Body of pancreas (tissue), 4 donors: Measurements from ENCODE around the gene LCP1. TPM values are rescaled to one million over a fixed set of nuclear protein-coding genes. Genes with fewer than 3 reads are reported as not detected.

ENCODE experiments used
- ATAC-seq: fragments of 150-250 bp; one replicate; pipeline ENCODE4 v1.9.1; 2016
- DNase-seq, 4 donors: peaks; one replicate each; pipeline ENCODE4 v3.0.0-alpha.2; 2019
- H3K27ac ChIP-seq, 4 donors: fragments of 200-600 bp; sonication (generic); 1 replicate in 3 of 4; 2 replicates in 1 of 4; pipeline versions ENCODE4 v1.5.1 to v1.6.1; 2016 to 2019; ENCODE audit warnings: mild to moderate bottlenecking in 1 of 4, mixed read lengths in 1 of 4, moderate library complexity in 1 of 4
- H3K27me3 ChIP-seq, 2 donors: fragments of 200-600 bp; sonication (generic); one replicate each; pipeline ENCODE4 v1.6.0; 2016; ENCODE audit warnings: mild to moderate bottlenecking in 1 of 2
- H3K36me3 ChIP-seq, 2 donors: fragments of 200-600 bp; sonication (generic); replicated peaks in 1 of 2; 2 replicates each; pipeline ENCODE4 v1.5.1; 2016; ENCODE audit warnings: low read depth in 2 of 2; ENCODE audit not compliant: insufficient read depth in 1 of 2
- H3K4me1 ChIP-seq: fragments of 200-600 bp; sonication (generic); one replicate; pipeline ENCODE4 v1.6.0; 2016
- H3K4me3 ChIP-seq, 2 donors: fragments of 200-600 bp; sonication (generic); 1 replicate in 1 of 2; 2 replicates in 1 of 2; pipeline ENCODE4 v1.5.1; 2016 to 2019
- H3K9me3 ChIP-seq, 3 donors: fragments of 200-600 bp; sonication (generic); 1 replicate in 2 of 3; 2 replicates in 1 of 3; pipeline ENCODE4 v1.5.1; 2016
- POLR2A ChIP-seq, 3 donors: fragments of 450-650 bp; IDR thresholded peaks; one replicate each; pipeline ENCODE4 v1.6.1; 2016; ENCODE audit warnings: antibody characterized with exemption in 3 of 3, mild to moderate bottlenecking in 2 of 3
- WGBS, 2 donors: methylation state at CpG; one replicate each; pipeline ENCODE4 v1.1.5; 2017; 5-methylcytosine and 5-hydroxymethylcytosine counted together
- intact Hi-C: fragments of 100-400 bp; cut with DNase I; formaldehyde crosslinking; loops from one replicate; pipeline ENCODE4 v1.15.1; 2023
- total RNA-seq, 2 donors: library from RNA; depleted of rRNA; stranded (reverse); fragments of >200 nt; gene quantifications; one replicate each; pipeline ENCODE4 v1.1.0, GENCODE V29; 2016
- TF ChIP-seq, protein P1 (sequence below), 7 experiments: fragments of 450-650 bp in 4 of 7; fragments of 200-600 bp in 3 of 7; sonication (generic) in 3 of 7; IDR thresholded peaks; one replicate each; pipeline ENCODE4 v1.5.1; 2016 to 2019; ENCODE audit warnings: antibody characterized with exemption in 7 of 7

The LCP1 gene
- total RNA-seq, 2 donors from 2014 or later: 6.3 to 16.1 TPM

DNA sequence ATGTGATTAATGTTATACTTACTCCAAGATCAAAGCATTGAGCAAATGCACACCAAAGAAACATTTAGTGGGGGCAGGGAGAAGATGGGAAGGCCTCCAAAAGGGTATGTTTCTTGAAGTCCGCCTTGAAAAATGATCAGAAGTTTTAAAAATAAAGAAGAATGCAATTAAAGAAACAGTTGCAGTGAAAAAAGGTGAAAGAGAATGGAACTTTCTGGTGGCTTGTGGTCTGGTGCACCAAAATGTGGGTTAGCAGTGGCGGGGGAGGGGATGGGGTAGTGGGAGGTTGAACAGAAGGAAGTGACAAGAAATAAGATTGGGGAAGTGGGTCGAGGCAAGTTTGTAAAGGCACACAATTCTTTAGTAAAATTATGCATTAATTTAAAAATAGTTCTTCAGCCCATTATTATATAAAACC is 2.5 kb downstream of the LCP1 start:
- intact Hi-C loops: no loop called here
- Histone ChIP-seq H3K4me3 (no peak overlapping the region), H3K9me3 (no peaks in the 10 kb centered on the region), H3K27me3 (no peaks in the 10 kb centered on the region), H3K27ac (peak overlapping the region in 1 of 4 donors; percentile 45), H3K36me3 (no peaks in the 10 kb centered on the region), H3K4me1 (no peaks in the 10 kb centered on the region)
- DNase-seq: peak in 2 of 4 donors; percentile 30 to 59
- TF ChIP-seq, protein P1, sequence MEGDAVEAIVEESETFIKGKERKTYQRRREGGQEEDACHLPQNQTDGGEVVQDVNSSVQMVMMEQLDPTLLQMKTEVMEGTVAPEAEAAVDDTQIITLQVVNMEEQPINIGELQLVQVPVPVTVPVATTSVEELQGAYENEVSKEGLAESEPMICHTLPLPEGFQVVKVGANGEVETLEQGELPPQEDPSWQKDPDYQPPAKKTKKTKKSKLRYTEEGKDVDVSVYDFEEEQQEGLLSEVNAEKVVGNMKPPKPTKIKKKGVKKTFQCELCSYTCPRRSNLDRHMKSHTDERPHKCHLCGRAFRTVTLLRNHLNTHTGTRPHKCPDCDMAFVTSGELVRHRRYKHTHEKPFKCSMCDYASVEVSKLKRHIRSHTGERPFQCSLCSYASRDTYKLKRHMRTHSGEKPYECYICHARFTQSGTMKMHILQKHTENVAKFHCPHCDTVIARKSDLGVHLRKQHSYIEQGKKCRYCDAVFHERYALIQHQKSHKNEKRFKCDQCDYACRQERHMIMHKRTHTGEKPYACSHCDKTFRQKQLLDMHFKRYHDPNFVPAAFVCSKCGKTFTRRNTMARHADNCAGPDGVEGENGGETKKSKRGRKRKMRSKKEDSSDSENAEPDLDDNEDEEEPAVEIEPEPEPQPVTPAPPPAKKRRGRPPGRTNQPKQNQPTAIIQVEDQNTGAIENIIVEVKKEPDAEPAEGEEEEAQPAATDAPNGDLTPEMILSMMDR (IDR thresholded peaks at IDR 0.05): no peak
- TF ChIP-seq POLR2A (IDR thresholded peaks at IDR 0.05): no peak
- WGBS, 2 donors: 50 to 74% methylated on average over 3 of the region's 3 CpGs
- ATAC-seq: no peak

DNA sequence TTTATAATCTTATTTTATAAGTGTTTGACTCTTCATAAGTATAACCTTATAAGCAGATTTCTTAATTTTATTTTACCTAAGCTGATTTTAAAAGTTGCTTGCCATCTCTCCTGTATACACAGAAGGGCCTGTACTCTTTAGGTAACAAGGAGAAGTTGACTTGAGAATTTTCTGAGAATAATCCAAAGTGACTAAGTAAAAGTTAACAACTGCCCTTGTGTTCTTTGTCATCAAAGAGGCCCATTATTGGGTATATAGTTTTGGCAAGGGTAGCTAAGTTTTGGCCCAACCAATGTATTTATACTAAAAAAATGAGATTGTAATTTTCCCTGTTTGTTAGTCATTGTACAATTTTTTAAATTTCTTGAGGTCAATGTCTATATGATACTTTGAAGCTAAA is 3.2 kb downstream of the LCP1 start:
- DNase-seq: no peak
- no peak for ATAC-seq
- Histone ChIP-seq H3K4me1 (no peaks in the 10 kb centered on the region), H3K27ac (no peak overlapping the region), H3K9me3 (no peaks in the 10 kb centered on the region), H3K36me3 (no peaks in the 10 kb centered on the region), H3K27me3 (no peaks in the 10 kb centered on the region), H3K4me3 (no peak overlapping the region)
- no peak for TF ChIP-seq POLR2A (IDR thresholded peaks at IDR 0.05)
- TF ChIP-seq, protein P1 (IDR thresholded peaks at IDR 0.05): no peak
- intact Hi-C loops: no loop called here

DNA sequence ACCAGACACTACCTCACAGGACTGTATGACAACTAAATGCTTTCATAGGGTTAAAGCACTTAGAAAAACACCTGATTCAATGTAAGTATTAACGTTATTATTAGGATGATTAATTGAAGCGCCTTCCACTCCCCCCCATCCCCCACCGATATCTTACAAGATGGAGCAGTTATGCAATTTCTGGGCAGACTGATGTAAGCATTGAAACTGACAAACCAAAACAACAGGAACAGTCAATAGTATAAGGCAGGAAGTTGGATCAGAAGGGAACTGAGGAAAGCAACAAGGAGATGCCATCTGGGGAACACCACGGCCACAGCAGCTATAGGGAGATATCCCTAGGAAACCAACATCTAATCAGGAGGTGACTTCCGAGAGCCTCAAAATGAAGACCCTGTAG is 3.8 kb downstream of the LCP1 start:
- TF ChIP-seq, protein P1 (IDR thresholded peaks at IDR 0.05): no peak
- no peak for TF ChIP-seq POLR2A (IDR thresholded peaks at IDR 0.05)
- no peaks in the 10 kb centered on the region for H3K36me3 ChIP-seq
- H3K4me3 ChIP-seq: no peak overlapping the region
- H3K27ac ChIP-seq: no peak overlapping the region
- H3K9me3 ChIP-seq: no peaks in the 10 kb centered on the region
- intact Hi-C loops: no loop called here
- 62 to 70% methylated on average over 5 of the region's 5 CpGs for WGBS, 2 donors
- H3K4me1 ChIP-seq: no peaks in the 10 kb centered on the region
- no peak for ATAC-seq
- H3K27me3 ChIP-seq: no peaks in the 10 kb centered on the region
- DNase-seq: peak in 1 of 4 donors; percentile 13

DNA sequence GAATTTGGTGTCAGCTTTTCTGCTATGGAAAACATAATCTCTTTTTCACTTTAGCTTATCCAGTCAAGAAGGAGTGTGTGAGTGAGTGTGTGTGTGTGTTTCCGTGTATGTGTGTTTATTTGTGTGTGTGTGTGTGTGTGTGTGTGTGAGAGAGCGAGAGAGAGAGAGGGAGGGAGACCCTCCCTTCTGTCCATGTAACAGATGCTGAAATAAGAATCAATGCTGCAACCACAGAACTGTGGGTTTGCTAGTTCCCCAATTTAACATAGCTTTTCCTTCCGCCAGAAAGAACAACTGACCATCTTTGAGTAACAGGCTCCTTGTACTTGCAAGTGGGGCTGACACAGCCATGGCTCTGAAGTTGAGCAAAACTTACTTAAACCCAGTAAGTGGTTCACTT is 5.2 kb downstream of the LCP1 start:
- Histone ChIP-seq H3K4me1 (no peaks in the 10 kb centered on the region), H3K27ac (peak overlapping the region in 1 of 4 donors; percentile 65), H3K4me3 (no peak overlapping the region), H3K9me3 (no peaks in the 10 kb centered on the region), H3K27me3 (no peaks in the 10 kb centered on the region), H3K36me3 (no peaks in the 10 kb centered on the region)
- intact Hi-C loops: no loop called here
- TF ChIP-seq, protein P1 (IDR thresholded peaks at IDR 0.05): no peak
- no peak for TF ChIP-seq POLR2A (IDR thresholded peaks at IDR 0.05)
- DNase-seq (peak in 1 of 4 donors; percentile 41), ATAC-seq (no peak)
- 50 to 61% methylated on average over 3 of the region's 3 CpGs for WGBS, 2 donors

- no peaks in the 10 kb centered on the region for H3K4me1 ChIP-seq
- intact Hi-C loops: no loop called here
- H3K4me3 ChIP-seq: no peak overlapping the region
- H3K27me3 ChIP-seq: no peaks in the 10 kb centered on the region
- no peaks in the 10 kb centered on the region for H3K36me3 ChIP-seq
- TF ChIP-seq, protein P1 (IDR thresholded peaks at IDR 0.05): no peak
- TF ChIP-seq POLR2A (IDR thresholded peaks at IDR 0.05): no peak
- H3K27ac ChIP-seq: no peak overlapping the region
- WGBS, 2 donors: 54 to 84% methylated on average over 2 of the region's 2 CpGs
- DNase-seq (no peak), ATAC-seq (no peak)
- H3K9me3 ChIP-seq: no peaks in the 10 kb centered on the region
Observed at GRCh38 chr13:46173656-46174055, 8.3 kb downstream of the LCP1 start.
